PC-9 (cell line): Measurements from ENCODE around the gene MDP1.

Experiments
- EZH2 ChIP-seq: fragments of 200-600 bp; sonication (generic); IDR thresholded peaks from 2 replicates; pipeline ENCODE4 v1.8.0; 2017; ENCODE audit warnings: antibody characterized with exemption, low read depth
- TF ChIP-seq, protein P1 (sequence below): fragments of 200-600 bp; sonication (generic); conservative IDR thresholded peaks from 2 replicates; pipeline ENCODE4 v1.6.1; 2017; ENCODE audit warnings: mixed run types, antibody characterized with exemption, mild to moderate bottlenecking, moderate library complexity

- TF ChIP-seq, protein P1, sequence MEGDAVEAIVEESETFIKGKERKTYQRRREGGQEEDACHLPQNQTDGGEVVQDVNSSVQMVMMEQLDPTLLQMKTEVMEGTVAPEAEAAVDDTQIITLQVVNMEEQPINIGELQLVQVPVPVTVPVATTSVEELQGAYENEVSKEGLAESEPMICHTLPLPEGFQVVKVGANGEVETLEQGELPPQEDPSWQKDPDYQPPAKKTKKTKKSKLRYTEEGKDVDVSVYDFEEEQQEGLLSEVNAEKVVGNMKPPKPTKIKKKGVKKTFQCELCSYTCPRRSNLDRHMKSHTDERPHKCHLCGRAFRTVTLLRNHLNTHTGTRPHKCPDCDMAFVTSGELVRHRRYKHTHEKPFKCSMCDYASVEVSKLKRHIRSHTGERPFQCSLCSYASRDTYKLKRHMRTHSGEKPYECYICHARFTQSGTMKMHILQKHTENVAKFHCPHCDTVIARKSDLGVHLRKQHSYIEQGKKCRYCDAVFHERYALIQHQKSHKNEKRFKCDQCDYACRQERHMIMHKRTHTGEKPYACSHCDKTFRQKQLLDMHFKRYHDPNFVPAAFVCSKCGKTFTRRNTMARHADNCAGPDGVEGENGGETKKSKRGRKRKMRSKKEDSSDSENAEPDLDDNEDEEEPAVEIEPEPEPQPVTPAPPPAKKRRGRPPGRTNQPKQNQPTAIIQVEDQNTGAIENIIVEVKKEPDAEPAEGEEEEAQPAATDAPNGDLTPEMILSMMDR: no peak
- no peak for TF ChIP-seq EZH2
These were observed 13.0 kb upstream of the MDP1 start for GRCh38 chr14:24228902-24229301.
